Hematopoietic multipotent progenitor cell treated with erythropoietin and hydrocortisone succinate and interleukin-3 and kit ligand, for 4 days (in vitro differentiated cells): Measurements from ENCODE around the gene MED12L.

ENCODE experiments used
- DNase-seq: peaks from one replicate; pipeline ENCODE4 v3.0.0-alpha.2; 2015

The MED12L gene

GRCh38 chr3:151432616-151433372 lies 347.3 kb downstream of the MED12L start:
- DNase-seq, result no peak

GRCh38 chr3:151434151-151434890 lies 348.9 kb downstream of the MED12L start:
- no peak for DNase-seq

GRCh38 chr3:151436675-151437446 lies 351.4 kb downstream of the MED12L start:
- DNase-seq, result no peak

GRCh38 chr3:151437906-151438305 lies 352.4 kb downstream of the MED12L start:
- no peak for DNase-seq

- DNase-seq, result peak; percentile 86
Observed at GRCh38 chr3:151439652-151440125, 354.2 kb downstream of the MED12L start.

GRCh38 chr3:151440940-151441339 lies 355.5 kb downstream of the MED12L start:
- DNase-seq, result no peak

- peak; percentile 36 for DNase-seq
Observed at GRCh38 chr3:151443583-151443982, 358.1 kb downstream of the MED12L start.

- DNase-seq, result peak; percentile 37
Observed at GRCh38 chr3:151445273-151446001, 360.0 kb downstream of the MED12L start.

GRCh38 chr3:151446002-151446340 lies 360.5 kb downstream of the MED12L start:
- no peak for DNase-seq

- DNase-seq, result no peak
Observed at GRCh38 chr3:151452368-151452767, 366.9 kb downstream of the MED12L start.

GRCh38 chr3:151452841-151453240 lies 367.4 kb downstream of the MED12L start:
- no peak for DNase-seq

- DNase-seq, result no peak
Observed at GRCh38 chr3:151456065-151456464, 370.6 kb downstream of the MED12L start.

- no peak for DNase-seq
Observed at GRCh38 chr3:151459358-151459757, 373.9 kb downstream of the MED12L start.

- DNase-seq, result no peak
Observed at GRCh38 chr3:151460228-151460627, 374.8 kb downstream of the MED12L start.

GRCh38 chr3:151460774-151461450 lies 375.4 kb downstream of the MED12L start, which contains the start of gene IGSF10:
Gene IGSF10 (minus strand): TSS chr3:151461061. CDS start chr3:151458709, 2,352 bp downstream.
- DNase-seq, result no peak

GRCh38 chr3:151462278-151462780 lies 376.9 kb downstream of the MED12L start:
- DNase-seq, result no peak

- DNase-seq, result no peak
Observed at GRCh38 chr3:151462991-151463390, 377.5 kb downstream of the MED12L start.

GRCh38 chr3:151467069-151467468 lies 381.6 kb downstream of the MED12L start:
- DNase-seq, result peak; percentile 61

GRCh38 chr3:151468284-151468917 lies 382.9 kb downstream of the MED12L start:
- peak; percentile 86 for DNase-seq

- DNase-seq, result peak; percentile 62
Observed at GRCh38 chr3:151476344-151477018, 391.0 kb downstream of the MED12L start.
